ENCODE results near the gene SLC41A2. TPM values are rescaled to one million over a fixed set of nuclear protein-coding genes. Genes with fewer than 3 reads are reported as not detected.
A peak's percentile ranks its signal among the peaks of the same experiment; 100 is the strongest.

SLC41A2 gene
- total RNA-seq, 6 experiments from 2014 or later: 64.1 to 115 (median 99.2) TPM

- H3K4me3 ChIP-seq: no peak overlapping the region
- H3K36me3 ChIP-seq: no peaks in the 10 kb centered on the region
- intact Hi-C loops (cut with DNase I): no loop called here
- no peak for TF ChIP-seq CTCF (IDR thresholded peaks at IDR 0.05)
- TF ChIP-seq POLR2A (IDR thresholded peaks at IDR 0.05): no peak
- peak overlapping the region; percentile 20 to 91 (median 81) for H3K27ac ChIP-seq
- H3K9me3 ChIP-seq: no peaks in the 10 kb centered on the region
- ATAC-seq (no peak), DNase-seq (no peak)
- H3K4me1 ChIP-seq: peaks cover 0 to 64% (median 26%) of the 10 kb centered on the region in 4 donors
- WGBS (ENCODE audit: insufficient coverage, low coverage, low lambda C conversion rate, missing lambda C conversion rate): 13% methylated on average over 4 of the region's 4 CpGs
- H3K27me3 ChIP-seq: no peaks in the 10 kb centered on the region
Observed at GRCh38 chr12:104942075-104942474, 16.0 kb downstream of the SLC41A2 start.

- Histone ChIP-seq H3K4me1 (peaks cover 0 to 64% (median 26%) of the 10 kb centered on the region in 4 donors), H3K27me3 (no peaks in the 10 kb centered on the region), H3K27ac (peak overlapping the region in 2 of 3 donors; percentile 81 to 91), H3K36me3 (no peaks in the 10 kb centered on the region), H3K4me3 (no peak overlapping the region), H3K9me3 (no peaks in the 10 kb centered on the region)
- intact Hi-C loops (cut with DNase I): no loop called here
- DNase-seq (no peak), ATAC-seq (peak; percentile 60 to 72 (median 66))
- WGBS (ENCODE audit: insufficient coverage, low coverage, low lambda C conversion rate, missing lambda C conversion rate): 29% methylated on average over 3 of the region's 3 CpGs
- TF ChIP-seq POLR2A (IDR thresholded peaks at IDR 0.05): no peak
- TF ChIP-seq CTCF (IDR thresholded peaks at IDR 0.05): no peak
Observed at GRCh38 chr12:104941454-104941853, 16.6 kb downstream of the SLC41A2 start.

GRCh38 chr12:104939089-104939488, 19.0 kb downstream of the SLC41A2 start:
- WGBS (ENCODE audit: insufficient coverage, low coverage, low lambda C conversion rate, missing lambda C conversion rate): 79% methylated on average over 1 of the region's 2 CpGs
- Histone ChIP-seq H3K36me3 (no peaks in the 10 kb centered on the region), H3K4me3 (no peak overlapping the region), H3K9me3 (no peaks in the 10 kb centered on the region), H3K27me3 (no peaks in the 10 kb centered on the region), H3K4me1 (peaks cover 0 to 56% (median 23%) of the 10 kb centered on the region in 4 donors), H3K27ac (peak overlapping the region in 2 of 3 donors; percentile 75 to 91)
- DNase-seq (no peak), ATAC-seq (peak in 3 of 4 donors; percentile 10 to 47 (median 25))
- no peak for TF ChIP-seq CTCF (IDR thresholded peaks at IDR 0.05)
- no peak for TF ChIP-seq POLR2A (IDR thresholded peaks at IDR 0.05)
- intact Hi-C loops (cut with DNase I): no loop called here

- TF ChIP-seq POLR2A (IDR thresholded peaks at IDR 0.05) (no peak), CTCF (IDR thresholded peaks at IDR 0.05) (no peak)
- Histone ChIP-seq H3K9me3 (no peaks in the 10 kb centered on the region), H3K36me3 (no peaks in the 10 kb centered on the region), H3K4me1 (peaks cover 0 to 49% (median 20%) of the 10 kb centered on the region in 4 donors), H3K27ac (peak overlapping the region in 2 of 3 donors; percentile 75 to 91), H3K4me3 (no peak overlapping the region), H3K27me3 (no peaks in the 10 kb centered on the region)
- intact Hi-C loops (cut with DNase I): no loop called here
- ATAC-seq (no peak), DNase-seq (no peak)
- WGBS (ENCODE audit: insufficient coverage, low coverage, low lambda C conversion rate, missing lambda C conversion rate): 48% methylated on average over 3 of the region's 3 CpGs
Observed at GRCh38 chr12:104938371-104938770, 19.7 kb downstream of the SLC41A2 start.

- Histone ChIP-seq H3K9me3 (no peaks in the 10 kb centered on the region), H3K27ac (no peak overlapping the region), H3K4me3 (no peak overlapping the region), H3K36me3 (no peaks in the 10 kb centered on the region), H3K27me3 (no peaks in the 10 kb centered on the region), H3K4me1 (peaks cover 0 to 31% (median 12%) of the 10 kb centered on the region in 4 donors)
- WGBS (ENCODE audit: insufficient coverage, low coverage, low lambda C conversion rate, missing lambda C conversion rate): 90% methylated on average over 2 of the region's 2 CpGs
- DNase-seq (no peak), ATAC-seq (no peak)
- TF ChIP-seq CTCF (IDR thresholded peaks at IDR 0.05) (no peak), POLR2A (IDR thresholded peaks at IDR 0.05) (no peak)
- intact Hi-C loops (cut with DNase I): no loop called here
Observed at GRCh38 chr12:104935886-104936285, 22.2 kb downstream of the SLC41A2 start.
